HEK293 (cell line): ENCODE data around the gene PRR29.
A peak's percentile ranks its signal among the peaks of the same experiment; 100 is the strongest.

Source experiments
- CTCF ChIA-PET: fragments of 350-600 bp; formaldehyde crosslinking; extraction: SDS; loops from one replicate; lab custom pipeline; 2021; ENCODE audit warnings: antibody characterized with exemption; lab: Yijun Ruan, JAX
- POLR2A ChIA-PET: fragments of 300-600 bp; formaldehyde crosslinking; extraction: SDS; loops from one replicate; lab custom pipeline; 2020; ENCODE audit warnings: antibody characterized with exemption, inconsistent platforms; lab: Yijun Ruan, JAX
- H3K27ac ChIP-seq: fragments of 200-500 bp; sonication (Bioruptor generic); 2 replicates; pipeline ENCODE4 v1.5.1; 2014; ENCODE audit warnings: low read depth, low read length, control low read depth, inconsistent platforms; ENCODE audit errors: extremely low read depth
- H3K36me3 ChIP-seq, 2 experiments: fragments of 200-500 bp in 1 of 2; sonication (Bioruptor generic) in 1 of 2; 1 replicate in 1 of 2; 2 replicates in 1 of 2; pipeline ENCODE4 v1.5.1; 2014 to 2017; ENCODE audit warnings: inconsistent platforms in 2 of 2, low read length in 2 of 2; ENCODE audit not compliant: control insufficient read depth in 2 of 2, insufficient read depth in 1 of 2
- H3K4me1 ChIP-seq: fragments of 200-500 bp; sonication (Bioruptor generic); 2 replicates; pipeline ENCODE4 v1.5.1; 2014; ENCODE audit warnings: mild to moderate bottlenecking, low read length, inconsistent platforms; ENCODE audit not compliant: control insufficient read depth, insufficient read depth
- H3K4me3 ChIP-seq: 2 replicates; pipeline ENCODE4 v1.5.1; 2011; ENCODE audit warnings: low read depth, mild to moderate bottlenecking, control low read depth, low read length, moderate library complexity
- H3K9me3 ChIP-seq: fragments of 200-500 bp; sonication (Bioruptor generic); 2 replicates; pipeline ENCODE4 v1.5.1; 2014; ENCODE audit warnings: low read depth, low read length, inconsistent platforms; ENCODE audit not compliant: control insufficient read depth, insufficient read depth
- GLIS2 ChIP-seq: fragments of 450-650 bp; formaldehyde crosslinking; IDR thresholded peaks from 2 replicates; pipeline ENCODE4 v1.5.1; 2016; ENCODE audit warnings: missing biosample characterization, missing genetic modification characterization
- KLF1 ChIP-seq: fragments of 450-650 bp; formaldehyde crosslinking; IDR thresholded peaks from 2 replicates; pipeline ENCODE4 v1.5.1; 2016; ENCODE audit warnings: missing biosample characterization, missing genetic modification characterization
- KLF7 ChIP-seq: fragments of 450-650 bp; formaldehyde crosslinking; IDR thresholded peaks from 2 replicates; pipeline ENCODE4 v1.5.1; 2016; ENCODE audit warnings: missing biosample characterization, missing genetic modification characterization, borderline replicate concordance
- MEIS1 ChIP-seq: sonication (generic); formaldehyde crosslinking; IDR thresholded peaks from 2 replicates; pipeline ENCODE4 v1.8.1; 2022; ENCODE audit warnings: missing genetic modification reagents, mild to moderate bottlenecking, borderline replicate concordance
- ZBTB44 ChIP-seq: fragments of 450-650 bp; IDR thresholded peaks from 2 replicates; pipeline ENCODE4 v1.5.1; 2018; ENCODE audit warnings: missing biosample characterization, mild to moderate bottlenecking, missing genetic modification characterization
- ZBTB8A ChIP-seq: fragments of 450-650 bp; formaldehyde crosslinking; IDR thresholded peaks from 2 replicates; pipeline ENCODE4 v1.5.1; 2016; ENCODE audit warnings: missing biosample characterization, missing genetic modification characterization
- ZIC2 ChIP-seq: fragments of 450-650 bp; formaldehyde crosslinking; IDR thresholded peaks from 2 replicates; pipeline ENCODE4 v1.5.1; 2016; ENCODE audit warnings: missing biosample characterization, missing genetic modification characterization
- ZNF132 ChIP-seq: fragments of 450-650 bp; formaldehyde crosslinking; IDR thresholded peaks from 2 replicates; pipeline ENCODE4 v1.5.1; 2017; ENCODE audit warnings: missing biosample characterization, missing genetic modification characterization, borderline replicate concordance
- ZNF133 ChIP-seq: fragments of 450-650 bp; formaldehyde crosslinking; IDR thresholded peaks from 2 replicates; pipeline ENCODE4 v1.5.1; 2016; ENCODE audit warnings: missing biosample characterization, missing genetic modification characterization
- ZNF148 ChIP-seq: fragments of 450-650 bp; formaldehyde crosslinking; IDR thresholded peaks from 2 replicates; pipeline ENCODE4 v1.5.0; 2017; ENCODE audit warnings: missing biosample characterization, missing genetic modification characterization, borderline replicate concordance
- ZNF16 ChIP-seq: fragments of 450-650 bp; formaldehyde crosslinking; IDR thresholded peaks from 2 replicates; pipeline ENCODE4 v1.5.1; 2016; ENCODE audit warnings: low read depth, missing biosample characterization, missing genetic modification characterization
- ZNF24 ChIP-seq: fragments of 450-650 bp; formaldehyde crosslinking; IDR thresholded peaks from 2 replicates; pipeline ENCODE4 v1.5.1; 2016; ENCODE audit warnings: missing biosample characterization, missing genetic modification characterization
- ZNF354C ChIP-seq: fragments of 450-650 bp; formaldehyde crosslinking; IDR thresholded peaks from 2 replicates; pipeline ENCODE4 v1.5.1; 2016; ENCODE audit warnings: missing biosample characterization, missing genetic modification characterization, low read depth, borderline replicate concordance
- ZNF513 ChIP-seq: fragments of 450-650 bp; IDR thresholded peaks from 2 replicates; pipeline ENCODE4 v1.5.1; 2018; ENCODE audit warnings: missing biosample characterization, missing genetic modification characterization
- ZNF514 ChIP-seq: fragments of 450-650 bp; formaldehyde crosslinking; IDR thresholded peaks from 2 replicates; pipeline ENCODE4 v1.5.1; 2016; ENCODE audit warnings: missing biosample characterization, missing genetic modification characterization
- ZNF610 ChIP-seq: fragments of 450-650 bp; formaldehyde crosslinking; IDR thresholded peaks from 2 replicates; pipeline ENCODE4 v1.5.1; 2016; ENCODE audit warnings: missing biosample characterization, missing genetic modification characterization, borderline replicate concordance
- ZNF621 ChIP-seq: fragments of 450-650 bp; formaldehyde crosslinking; IDR thresholded peaks from 2 replicates; pipeline ENCODE4 v1.5.1; 2017; ENCODE audit warnings: missing biosample characterization, missing genetic modification characterization
- ZNF670 ChIP-seq: fragments of 450-650 bp; formaldehyde crosslinking; IDR thresholded peaks from 2 replicates; pipeline ENCODE4 v1.5.1; 2016; ENCODE audit warnings: missing biosample characterization, missing genetic modification characterization, low read depth
- ZNF692 ChIP-seq: fragments of 450-650 bp; formaldehyde crosslinking; IDR thresholded peaks from 2 replicates; pipeline ENCODE4 v1.5.1; 2016; ENCODE audit warnings: missing biosample characterization, missing genetic modification characterization
- ZNF776 ChIP-seq: fragments of 450-650 bp; formaldehyde crosslinking; IDR thresholded peaks from 2 replicates; pipeline ENCODE4 v1.5.0; 2017; ENCODE audit warnings: missing biosample characterization, missing genetic modification characterization, borderline replicate concordance

PRR29 gene

GRCh38 chr17:63949576-63950250, 48.4 kb upstream of the PRR29 start:
- TF ChIP-seq ZBTB44: no peak
- no peak for TF ChIP-seq ZNF610 (tag by site-specific recombination)
- H3K4me3 ChIP-seq: no peak overlapping the region
- H3K9me3 ChIP-seq: no peaks in the 10 kb centered on the region
- no peaks in the 10 kb centered on the region for H3K4me1 ChIP-seq
- H3K36me3 ChIP-seq: no peaks in the 10 kb centered on the region
- ChIA-PET POLR2A (no interaction called here), CTCF (interaction anchor here (0.9 to 1.8 kb wide), 6 partner anchors 26 to 41 kb away, joined by 3 to 11 read pairs (median 4); partner anchors contain the start of gene GH1)
- H3K27ac ChIP-seq: no peak overlapping the region

GRCh38 chr17:63950940-63951907, 46.9 kb upstream of the PRR29 start:
- TF ChIP-seq ZNF514: no peak
- TF ChIP-seq ZNF133: no peak
- no peak for TF ChIP-seq KLF7 (tag by site-specific recombination)
- TF ChIP-seq ZNF692: no peak
- no peak for TF ChIP-seq ZNF670
- no peak for TF ChIP-seq ZNF513 (tag by site-specific recombination)
- TF ChIP-seq ZNF24 (tag by site-specific recombination): no peak
- no peak for TF ChIP-seq ZNF16
- no peaks in the 10 kb centered on the region for H3K4me1 ChIP-seq
- H3K27ac ChIP-seq: no peak overlapping the region
- H3K9me3 ChIP-seq: no peaks in the 10 kb centered on the region
- ChIA-PET CTCF (interaction anchor here (0.6 to 1.8 kb wide), 8 partner anchors 25 to 182 kb away, joined by 3 to 11 read pairs (median 4); partner anchors contain the start of gene GH1), POLR2A (interaction anchor here (0.7 kb wide), 1 partner anchor 14 kb away, joined by 3 read pairs; no protein-coding TSS in a partner anchor)
- no peak overlapping the region for H3K4me3 ChIP-seq
- H3K36me3 ChIP-seq: no peaks in the 10 kb centered on the region

GRCh38 chr17:63954402-63955063, 43.6 kb upstream of the PRR29 start:
- Histone ChIP-seq H3K36me3 (no peaks in the 10 kb centered on the region), H3K27ac (no peak overlapping the region), H3K9me3 (no peaks in the 10 kb centered on the region), H3K4me1 (no peaks in the 10 kb centered on the region), H3K4me3 (no peak overlapping the region)
- ChIA-PET CTCF (interaction anchor here (0.7 to 1.8 kb wide), 5 partner anchors 8 to 1634 kb away, joined by 3 to 5 read pairs (median 3); partner anchors contain the start of gene GH1), POLR2A (no interaction called here)
- TF ChIP-seq ZNF621: no peak
- peak; percentile 28; the same call in 1 of the 2 replicates for TF ChIP-seq GLIS2 (tag by site-specific recombination)
- TF ChIP-seq ZBTB8A (tag by site-specific recombination): no peak
- no peak for TF ChIP-seq MEIS1
- TF ChIP-seq ZIC2 (tag by site-specific recombination): no peak
- no peak for TF ChIP-seq ZNF132
- no peak for TF ChIP-seq ZNF354C (tag by site-specific recombination)
- no peak for TF ChIP-seq ZNF148 (tag by site-specific recombination)
- no peak for TF ChIP-seq KLF1
- no peak for TF ChIP-seq ZNF776 (tag by site-specific recombination)
